ENCODE results near the gene DUSP2.

DUSP2 gene

GRCh38 chr2:96131152-96131812 lies 14.0 kb downstream of the DUSP2 start:
- no peak for DNase-seq (ENCODE audit: low read depth)

- DNase-seq (ENCODE audit: low read depth): no peak
Measured at GRCh38 chr2:96130483-96130882, 14.8 kb downstream of the DUSP2 start.

GRCh38 chr2:96129528-96130120 lies 15.6 kb downstream of the DUSP2 start:
- no peak for DNase-seq (ENCODE audit: low read depth)

GRCh38 chr2:96128456-96128855 lies 16.8 kb downstream of the DUSP2 start:
- no peak for DNase-seq (ENCODE audit: low read depth)

GRCh38 chr2:96124406-96125265 lies 20.6 kb downstream of the DUSP2 start:
- DNase-seq (ENCODE audit: low read depth): no peak

GRCh38 chr2:96123936-96124335 lies 21.3 kb downstream of the DUSP2 start:
- no peak for DNase-seq (ENCODE audit: low read depth)

GRCh38 chr2:96123290-96123689 lies 21.9 kb downstream of the DUSP2 start:
- no peak for DNase-seq (ENCODE audit: low read depth)

GRCh38 chr2:96122391-96122790 lies 22.8 kb downstream of the DUSP2 start:
- no peak for DNase-seq (ENCODE audit: low read depth)

GRCh38 chr2:96121414-96121813 lies 23.8 kb downstream of the DUSP2 start:
- no peak for DNase-seq (ENCODE audit: low read depth)

GRCh38 chr2:96120991-96121390 lies 24.2 kb downstream of the DUSP2 start:
- no peak for DNase-seq (ENCODE audit: low read depth)

- DNase-seq (ENCODE audit: low read depth): no peak
Measured at GRCh38 chr2:96120091-96120720, 25.0 kb downstream of the DUSP2 start.

GRCh38 chr2:96119389-96119751 lies 25.9 kb downstream of the DUSP2 start:
- no peak for DNase-seq (ENCODE audit: low read depth)

- no peak for DNase-seq (ENCODE audit: low read depth)
Measured at GRCh38 chr2:96118698-96119388, 26.4 kb downstream of the DUSP2 start.

GRCh38 chr2:96117701-96118588 lies 27.3 kb downstream of the DUSP2 start:
- DNase-seq (ENCODE audit: low read depth): no peak

GRCh38 chr2:96116879-96117533 lies 28.2 kb downstream of the DUSP2 start:
- DNase-seq (ENCODE audit: low read depth): peak; percentile 24

- DNase-seq (ENCODE audit: low read depth): peak; percentile 73
Measured at GRCh38 chr2:96116424-96116878, 28.8 kb downstream of the DUSP2 start, which contains the start of gene ADRA2B. Gene ADRA2B, minus strand, starts transcription at chr2:96116571. Its CDS starts 422 bp downstream, at chr2:96116149.

GRCh38 chr2:96115631-96116423 lies 29.4 kb downstream of the DUSP2 start:
- DNase-seq (ENCODE audit: low read depth): no peak

- DNase-seq (ENCODE audit: low read depth): no peak
Measured at GRCh38 chr2:96114903-96115581, 30.2 kb downstream of the DUSP2 start.

GRCh38 chr2:96114546-96114902 lies 30.7 kb downstream of the DUSP2 start:
- DNase-seq (ENCODE audit: low read depth): no peak
